ENCODE results near the gene MLIP.
"Not testable (repeated sequence)": the region's sequence is repeated elsewhere in the genome, so short reads cannot be mapped to it uniquely, and the experiment has no call there.

Gene MLIP

GRCh38 chr6:54151861-54152260, 40.6 kb downstream of the MLIP start:
- DNase-seq (ENCODE audit: low read depth): no peak

DNA sequence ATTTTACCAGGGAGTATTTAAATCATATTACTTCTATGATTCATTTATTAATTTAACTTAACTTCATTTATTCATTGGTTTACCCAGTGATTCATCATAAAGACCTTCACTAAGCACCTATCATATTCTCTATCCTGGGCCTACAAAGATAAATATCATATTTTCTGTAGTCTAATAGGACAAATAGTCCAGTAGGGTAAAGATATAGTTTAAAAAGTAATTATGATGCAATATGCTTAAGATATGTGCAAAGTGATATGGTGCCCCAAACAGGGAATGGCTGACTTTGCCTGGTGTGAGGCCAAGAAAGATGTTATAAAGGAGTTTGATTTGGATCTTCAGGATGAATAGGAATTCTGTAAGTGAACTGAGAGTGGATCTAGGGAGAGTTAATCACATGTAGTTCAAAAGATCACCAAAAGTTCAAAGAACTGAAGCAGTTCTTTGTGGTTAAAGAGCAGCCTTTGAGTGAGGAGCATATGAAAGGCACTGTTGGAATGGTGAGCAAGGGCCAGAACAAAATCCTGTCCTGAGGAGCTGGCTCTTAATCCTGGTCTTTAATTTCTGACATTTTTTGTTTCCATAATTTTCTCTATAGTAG, 45.5 kb downstream of the MLIP start:
- no peak for DNase-seq (ENCODE audit: low read depth)

GRCh38 chr6:54157405-54157804, 46.2 kb downstream of the MLIP start:
- DNase-seq (ENCODE audit: low read depth): no peak

- DNase-seq (ENCODE audit: low read depth): no peak
Observed at GRCh38 chr6:54173089-54173488, 61.8 kb downstream of the MLIP start.

GRCh38 chr6:54179152-54179551, 67.9 kb downstream of the MLIP start:
- no peak for DNase-seq (ENCODE audit: low read depth)

- DNase-seq (ENCODE audit: low read depth): no peak
Observed at GRCh38 chr6:54183616-54184015, 72.4 kb downstream of the MLIP start.

GRCh38 chr6:54185885-54186284, 74.6 kb downstream of the MLIP start:
- no peak for DNase-seq (ENCODE audit: low read depth)

DNA sequence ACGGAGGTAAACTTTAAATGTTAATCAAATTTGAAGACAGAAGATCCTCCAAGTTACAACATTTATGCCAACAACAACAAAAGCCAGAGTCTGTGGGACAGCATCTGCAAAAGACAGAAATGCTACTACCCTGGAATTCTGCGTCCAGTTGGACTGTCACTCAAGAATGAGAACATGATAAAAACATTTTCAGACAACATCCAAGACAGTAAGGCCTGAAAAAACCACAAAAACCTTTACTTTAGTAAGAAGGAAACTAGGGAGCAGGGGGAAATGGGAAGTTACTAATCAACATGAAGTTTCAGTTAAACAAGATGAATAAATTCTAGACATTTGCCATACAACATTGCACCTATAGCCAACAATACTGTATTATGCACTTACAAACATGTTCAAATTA, 77.6 kb downstream of the MLIP start:
- no peak for DNase-seq (ENCODE audit: low read depth)

- DNase-seq (ENCODE audit: low read depth): no peak
Observed at GRCh38 chr6:54191461-54191860, 80.2 kb downstream of the MLIP start.

- no peak for DNase-seq (ENCODE audit: low read depth)
Observed at GRCh38 chr6:54192993-54193392, 81.8 kb downstream of the MLIP start.

DNA sequence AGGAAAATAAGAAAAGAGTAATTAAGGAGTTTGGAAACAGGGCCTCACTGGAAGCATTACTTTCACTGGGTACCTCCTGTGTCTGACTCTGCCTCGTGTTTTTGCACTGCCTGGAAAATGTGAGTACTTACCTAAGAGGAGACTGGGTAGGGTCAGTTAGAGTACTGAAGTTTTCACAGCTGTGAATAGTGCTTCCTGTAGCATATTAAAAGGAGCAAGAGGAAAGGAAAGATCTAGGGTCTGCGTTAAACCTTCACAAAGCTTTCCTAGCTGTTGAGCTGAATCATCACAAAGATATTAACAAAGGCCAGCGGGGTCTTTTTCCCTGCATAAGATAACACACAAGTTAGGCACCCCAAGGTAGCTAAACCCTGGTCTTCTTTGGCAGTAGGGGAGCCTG, 82.3 kb downstream of the MLIP start:
- DNase-seq (ENCODE audit: low read depth): no peak

DNA sequence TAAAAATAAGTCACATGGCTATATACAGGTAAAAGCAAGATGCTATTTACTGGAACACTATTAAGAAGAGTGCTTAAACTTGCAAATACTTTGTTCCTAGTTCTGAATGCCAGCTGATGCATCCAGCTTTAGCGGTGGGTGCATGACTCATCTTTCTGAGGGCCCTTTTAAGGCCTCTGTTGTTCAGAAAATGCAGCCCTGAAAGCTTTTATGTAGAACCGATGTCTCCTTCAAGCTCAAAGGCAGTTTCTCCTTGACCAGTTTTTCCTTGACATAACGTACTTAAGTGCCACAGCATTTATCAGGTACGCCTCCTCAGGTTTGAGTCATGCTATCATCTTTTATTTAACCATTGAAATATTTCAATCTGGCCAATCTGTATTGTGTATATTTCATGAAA, 82.8 kb downstream of the MLIP start:
- DNase-seq (ENCODE audit: low read depth): no peak

- no peak for DNase-seq (ENCODE audit: low read depth)
Observed at GRCh38 chr6:54195637-54196036, 84.4 kb downstream of the MLIP start.

DNA sequence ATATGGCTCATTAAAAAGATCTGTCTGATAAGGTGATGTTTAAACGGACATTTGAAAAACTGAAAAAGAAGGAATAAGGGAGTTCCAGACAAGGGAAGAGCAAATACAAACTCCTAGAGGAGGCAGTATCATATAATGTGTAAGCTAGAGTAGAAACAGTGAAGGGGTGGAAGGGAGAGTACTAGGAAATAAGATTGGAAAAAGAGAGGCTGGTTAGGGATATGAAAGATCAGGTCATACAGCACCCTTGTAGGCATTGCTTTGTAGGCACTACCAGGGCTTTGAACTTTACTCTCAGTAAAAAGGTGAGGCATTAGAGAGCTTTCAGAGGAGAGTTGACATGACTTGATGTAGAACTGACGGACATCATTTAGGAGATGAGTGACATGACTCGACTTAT, 85.7 kb downstream of the MLIP start:
- no peak for DNase-seq (ENCODE audit: low read depth)

- DNase-seq (ENCODE audit: low read depth): no peak
Observed at GRCh38 chr6:54198134-54198533, 86.9 kb downstream of the MLIP start.

DNA sequence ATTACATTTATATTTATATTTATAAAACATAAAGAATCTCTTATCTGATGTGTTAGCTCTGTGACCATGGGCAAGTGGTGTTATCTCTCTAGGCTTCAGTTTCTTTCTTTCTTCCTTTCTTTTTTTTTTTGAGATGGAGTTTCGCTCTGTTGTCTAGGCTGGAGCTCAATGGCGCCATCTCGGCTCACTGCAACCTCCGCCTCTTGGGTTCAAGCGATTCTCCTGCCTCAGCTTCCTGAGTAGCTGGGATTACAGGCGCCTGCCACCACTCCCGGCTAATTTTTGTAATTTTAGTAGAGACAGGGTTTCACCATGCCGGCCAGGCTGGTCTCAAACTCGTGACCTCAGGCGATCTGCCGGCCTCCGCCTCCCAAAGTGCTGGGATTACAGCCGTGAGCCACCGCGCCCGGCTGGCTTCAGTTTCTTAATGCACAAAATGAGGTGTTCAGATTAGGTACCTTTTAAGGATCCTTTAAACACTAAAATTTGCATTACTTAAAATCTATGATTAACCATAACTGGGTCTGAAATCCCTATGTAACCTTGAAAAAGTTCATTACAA, 92.3 kb downstream of the MLIP start:
- not testable (repeated sequence) for DNase-seq (ENCODE audit: low read depth)

GRCh38 chr6:54204921-54205591, 93.8 kb downstream of the MLIP start:
- no peak for DNase-seq (ENCODE audit: low read depth)

DNA sequence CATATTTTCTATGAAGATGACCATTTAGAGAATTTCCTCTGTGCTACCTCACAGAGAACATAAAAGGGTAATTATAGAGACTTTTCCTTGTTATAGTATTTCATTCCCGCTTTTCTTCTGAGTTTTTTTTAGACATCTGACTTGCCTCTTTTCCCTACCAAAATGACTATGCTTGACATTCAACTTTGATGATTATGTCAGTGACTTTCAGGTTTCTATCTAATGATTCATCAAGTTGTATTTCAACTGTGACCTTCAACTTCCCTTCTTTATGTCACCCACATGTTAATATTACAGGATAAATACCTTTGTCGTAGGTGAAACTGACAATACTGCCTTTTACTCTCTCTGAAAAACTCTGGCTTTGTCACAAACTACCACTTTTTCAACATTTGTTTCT, 95.3 kb downstream of the MLIP start:
- no peak for DNase-seq (ENCODE audit: low read depth)

DNA sequence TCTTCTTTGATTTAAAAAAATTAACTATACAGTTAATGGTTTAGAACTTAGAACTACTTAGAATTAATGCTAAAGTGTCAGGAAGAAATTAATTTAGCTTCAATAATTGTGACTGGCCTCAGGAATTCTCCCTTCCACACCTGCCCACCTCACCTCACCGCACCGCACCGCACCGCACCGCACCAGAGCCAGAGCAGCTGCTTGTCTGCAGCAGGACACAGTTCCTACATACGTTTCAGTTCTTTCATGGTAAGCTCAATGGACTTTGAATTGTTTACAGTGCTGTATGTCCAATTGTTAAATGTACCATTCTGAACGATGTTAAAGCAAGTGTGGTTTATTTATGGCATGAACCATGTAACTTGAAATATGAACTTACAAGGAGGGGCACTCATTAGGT, 98.7 kb downstream of the MLIP start:
- not testable (repeated sequence) for DNase-seq (ENCODE audit: low read depth)

DNA sequence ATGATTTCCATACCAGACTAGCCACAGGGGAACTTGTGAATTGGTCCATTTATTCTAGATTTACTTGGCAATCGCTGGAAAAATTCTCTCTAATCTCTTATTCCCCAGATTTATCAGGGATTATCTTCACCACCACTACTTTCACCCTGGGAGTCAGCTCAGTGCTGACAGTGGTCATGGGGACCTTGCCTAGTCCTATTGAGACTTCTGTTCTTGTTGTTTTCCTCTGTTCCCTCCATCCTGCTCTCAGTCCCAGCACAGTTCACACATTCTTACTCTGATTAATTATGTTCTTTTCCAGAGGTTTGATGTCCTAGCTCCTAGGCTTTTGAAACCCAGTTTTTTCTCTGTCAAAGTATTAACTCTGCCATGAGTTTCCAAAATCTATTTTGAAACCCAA, 103.0 kb downstream of the MLIP start:
- no peak for DNase-seq (ENCODE audit: low read depth)

- DNase-seq (ENCODE audit: low read depth): no peak
Observed at GRCh38 chr6:54216336-54216735, 105.1 kb downstream of the MLIP start.

DNA sequence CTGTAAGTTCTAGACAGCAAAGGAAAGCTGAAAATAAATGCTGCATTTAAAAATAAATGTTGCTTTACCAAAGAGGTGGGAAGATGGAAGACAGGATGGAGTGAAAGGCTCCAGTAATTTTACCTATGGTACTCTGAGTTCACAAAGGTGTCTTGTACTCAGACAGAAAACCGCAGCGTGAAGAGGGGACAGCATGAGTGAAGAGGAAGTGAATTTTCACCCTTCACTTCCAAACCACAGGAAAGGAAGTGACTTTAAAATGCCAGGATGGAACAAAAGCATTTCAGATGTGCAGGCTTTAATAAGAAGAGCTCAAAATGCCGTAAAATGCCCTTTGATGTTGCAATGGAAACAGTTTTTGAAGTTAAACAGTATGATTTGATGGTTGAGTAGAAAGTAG, 105.8 kb downstream of the MLIP start:
- DNase-seq (ENCODE audit: low read depth): no peak

GRCh38 chr6:54222217-54222616, 111.0 kb downstream of the MLIP start:
- no peak for DNase-seq (ENCODE audit: low read depth)

- no peak for DNase-seq (ENCODE audit: low read depth)
Observed at GRCh38 chr6:54232703-54233102, 121.5 kb downstream of the MLIP start.

Measured in non-pigmented ciliary epithelial cell (primary cell).